Left renal cortex interstitium (tissue), 4 donors: ENCODE measurements around the gene KRT71. TPM values are rescaled to one million over a fixed set of nuclear protein-coding genes. Genes with fewer than 3 reads are reported as not detected.

Experiments
- DNase-seq, 4 donors: peaks; one replicate each; pipeline ENCODE4 v3.0.0-alpha.2; 2013; ENCODE audit warnings: low read depth in 4 of 4, low spot score in 2 of 4, missing footprints in 1 of 4
- polyA plus RNA-seq, 4 donors: library from polyadenylated mRNA; unstranded; fragments of 120-200 nt; gene quantifications; one replicate each; pipeline ENCODE4 v1.2.1, GENCODE V29; 2013; ENCODE audit not compliant: insufficient read length in 4 of 4

The KRT71 gene
- polyA plus RNA-seq, 4 donors, result not detected

DNA sequence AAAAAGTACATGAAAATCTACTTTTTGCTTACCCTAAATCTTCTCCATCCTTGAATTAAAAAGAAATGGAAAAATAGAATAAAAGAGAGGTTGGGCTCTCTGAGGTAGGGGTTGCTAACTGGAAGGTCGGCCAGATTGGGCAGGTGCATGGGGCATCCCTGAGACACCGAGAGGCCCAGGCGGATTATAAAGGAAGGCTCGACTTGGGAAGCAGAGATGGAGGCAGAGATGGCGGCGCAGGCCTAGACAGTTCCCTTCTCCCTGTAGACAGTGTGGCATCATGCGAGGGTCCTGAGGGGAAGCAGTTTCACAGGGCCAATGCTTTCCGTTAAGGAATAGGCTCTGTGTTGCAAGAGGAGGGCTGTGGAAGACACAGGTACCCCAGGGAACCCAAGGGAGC, 24.4 kb upstream of the KRT71 start:
- DNase-seq, result no peak

DNA sequence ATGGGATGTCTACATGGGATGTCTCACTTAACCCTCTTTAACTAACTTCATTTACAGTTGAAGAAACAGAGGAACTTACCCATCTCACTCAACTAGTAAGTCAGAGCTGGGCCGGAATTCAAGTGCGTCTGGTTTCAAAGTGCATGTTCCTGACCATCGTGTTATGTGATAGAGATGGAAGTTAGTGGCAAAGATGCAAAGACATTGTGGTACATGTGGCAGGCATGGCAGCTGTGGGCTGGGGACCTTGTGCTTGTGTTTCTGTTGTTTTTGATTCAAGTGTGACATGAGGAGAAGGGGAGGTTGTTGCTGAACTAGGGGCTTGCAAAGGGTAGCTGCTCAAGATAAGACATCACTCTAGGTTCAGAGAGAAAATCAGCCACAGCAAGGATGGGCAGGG, 23.0 kb upstream of the KRT71 start:
- DNase-seq, result no peak

DNA sequence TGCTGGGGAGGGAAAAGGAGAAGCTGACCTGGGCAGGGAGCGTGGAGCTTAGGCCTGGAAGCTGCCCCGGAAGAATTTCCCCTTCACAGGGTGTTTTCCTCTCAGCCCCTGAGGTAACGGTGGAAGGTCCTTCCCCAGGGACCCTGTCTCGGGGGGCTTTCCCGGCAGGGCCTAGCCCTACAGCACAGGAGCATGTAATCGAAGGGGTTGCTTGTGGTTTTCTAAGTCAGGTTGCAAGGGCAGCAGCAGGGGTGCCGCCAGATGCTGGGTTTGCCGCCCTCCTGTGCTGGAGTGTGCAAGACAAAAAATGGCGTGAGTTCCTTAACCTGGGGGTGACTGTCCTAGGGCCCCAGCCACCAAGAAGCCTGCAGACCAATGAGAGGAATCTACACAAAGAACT, 22.3 kb upstream of the KRT71 start:
- DNase-seq, result no peak

DNA sequence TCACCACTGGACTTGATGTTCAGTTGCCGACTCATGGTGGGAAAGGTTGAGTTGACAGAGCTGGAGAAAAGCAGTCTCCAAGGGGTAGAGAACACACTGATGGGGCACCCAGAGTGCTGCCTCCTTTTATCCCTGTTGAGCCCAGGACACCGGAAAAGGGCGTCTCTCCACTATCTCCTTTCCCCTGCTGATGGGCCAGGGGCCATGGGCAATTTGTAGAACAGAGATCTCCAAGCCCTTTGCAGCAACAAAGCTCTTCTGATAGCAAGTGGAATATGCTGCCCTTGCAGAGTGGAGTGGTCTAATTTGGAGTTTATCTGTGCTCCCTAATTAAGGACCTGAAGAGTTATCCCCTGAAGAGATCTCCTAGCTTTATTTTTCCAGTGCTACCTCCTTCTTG, 20.8 kb upstream of the KRT71 start, which contains the start of gene KRT74:
Gene KRT74 (minus strand): TSS at position 101 of the 400 bp plus-strand sequence. CDS start 66 bp downstream, at position 35.
- no peak for DNase-seq

DNA sequence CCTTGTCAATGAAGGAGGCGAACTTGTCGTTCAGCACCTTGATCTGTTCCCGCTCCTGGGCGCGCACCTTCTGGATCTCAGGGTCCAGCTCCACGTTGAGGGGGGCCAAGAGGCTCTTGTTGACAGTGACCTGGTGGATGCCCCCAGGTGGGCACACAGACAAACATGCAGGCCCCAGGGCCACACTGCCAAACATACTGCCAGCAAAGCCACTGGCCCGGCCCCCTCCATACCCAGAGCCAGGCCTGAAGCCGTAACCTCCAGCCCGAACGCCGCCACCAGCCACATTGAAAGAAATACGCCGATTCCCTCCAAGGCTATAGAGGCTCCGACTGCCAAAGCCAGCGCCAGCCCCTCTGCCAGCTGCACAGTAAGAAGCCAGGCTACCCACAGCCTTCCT, 20.4 kb upstream of the KRT71 start:
- DNase-seq, result no peak

DNA sequence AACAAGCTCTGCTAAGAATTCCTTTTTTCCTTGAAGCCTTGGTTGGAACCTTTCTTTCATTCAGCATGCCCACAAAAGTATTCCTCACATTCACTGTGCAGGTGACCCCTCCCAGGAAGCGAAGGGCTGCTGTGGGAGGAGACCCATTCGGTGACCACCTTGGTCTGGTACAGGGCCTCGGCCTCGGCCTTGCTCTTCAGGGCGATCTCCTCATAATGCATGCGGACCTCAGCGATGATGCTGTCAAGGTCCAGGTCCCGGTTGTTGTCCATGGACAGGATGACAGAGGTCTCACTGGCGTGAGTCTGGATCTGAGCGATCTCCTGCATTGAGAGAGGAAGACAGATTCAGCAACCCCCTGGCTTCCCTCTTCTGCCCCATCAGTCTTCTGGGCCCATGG, 17.6 kb upstream of the KRT71 start:
- DNase-seq, result no peak

DNA sequence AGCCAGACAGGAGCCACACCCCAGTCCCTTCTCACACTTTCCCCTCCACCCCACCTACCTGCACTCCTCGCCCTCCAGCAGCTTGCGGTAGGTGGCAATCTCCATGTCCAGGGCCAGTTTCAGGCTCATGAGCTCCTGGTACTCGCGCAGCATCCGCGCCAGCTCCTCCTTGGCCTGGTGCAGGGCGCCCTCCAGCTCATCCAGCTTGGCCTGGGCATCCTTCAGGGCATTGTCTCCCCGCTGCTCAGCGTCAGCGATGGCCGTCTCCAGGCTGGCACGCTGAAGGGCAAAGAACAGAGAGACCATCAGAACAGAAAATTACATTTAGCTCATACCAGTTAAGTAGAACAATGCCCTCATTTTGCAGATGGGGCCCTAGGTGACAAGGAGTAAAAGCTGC, 15.2 kb upstream of the KRT71 start:
- no peak for DNase-seq

DNA sequence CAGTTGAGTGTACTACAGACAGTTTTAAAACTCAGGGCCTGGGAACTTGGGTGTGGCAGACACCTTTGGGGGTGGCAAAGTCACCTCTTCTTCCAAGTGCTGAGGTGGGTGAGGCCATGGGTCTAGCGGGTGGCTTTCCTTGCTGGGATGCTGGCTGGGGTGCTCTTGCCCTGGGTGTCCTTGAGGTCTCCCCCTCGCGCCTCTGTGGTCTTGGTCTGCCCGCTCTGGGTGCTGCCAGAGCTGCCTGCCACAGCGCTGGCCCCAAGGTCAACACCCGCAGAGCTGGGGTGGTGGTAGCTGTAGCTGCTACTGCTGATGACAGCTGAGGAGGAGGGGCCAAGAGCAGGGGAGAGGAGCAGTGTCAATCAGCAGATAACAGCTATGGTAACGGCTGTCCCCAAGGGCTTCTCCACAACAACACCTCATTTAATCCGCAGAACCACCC, 13.9 kb upstream of the KRT71 start:
- no peak for DNase-seq

DNA sequence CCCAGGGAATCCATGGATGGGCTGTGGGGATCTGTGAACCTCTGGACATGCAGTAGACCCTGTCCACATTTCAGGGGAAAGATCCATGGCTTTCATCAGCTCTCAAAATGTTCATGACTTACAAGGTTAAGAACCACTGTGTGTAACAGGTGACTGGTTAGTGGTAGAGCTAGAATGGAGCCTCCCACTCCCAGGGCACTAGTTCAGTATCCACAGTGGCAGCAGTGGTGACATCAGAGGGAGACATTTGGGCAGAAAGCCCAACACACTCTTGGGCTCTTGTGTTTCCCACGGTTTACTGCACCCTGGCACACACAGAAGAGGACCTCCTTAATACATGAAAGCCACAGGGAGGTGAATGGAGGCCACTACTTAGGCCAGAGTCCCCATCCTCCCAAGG, 11.6 kb upstream of the KRT71 start:
- DNase-seq, result no peak

DNA sequence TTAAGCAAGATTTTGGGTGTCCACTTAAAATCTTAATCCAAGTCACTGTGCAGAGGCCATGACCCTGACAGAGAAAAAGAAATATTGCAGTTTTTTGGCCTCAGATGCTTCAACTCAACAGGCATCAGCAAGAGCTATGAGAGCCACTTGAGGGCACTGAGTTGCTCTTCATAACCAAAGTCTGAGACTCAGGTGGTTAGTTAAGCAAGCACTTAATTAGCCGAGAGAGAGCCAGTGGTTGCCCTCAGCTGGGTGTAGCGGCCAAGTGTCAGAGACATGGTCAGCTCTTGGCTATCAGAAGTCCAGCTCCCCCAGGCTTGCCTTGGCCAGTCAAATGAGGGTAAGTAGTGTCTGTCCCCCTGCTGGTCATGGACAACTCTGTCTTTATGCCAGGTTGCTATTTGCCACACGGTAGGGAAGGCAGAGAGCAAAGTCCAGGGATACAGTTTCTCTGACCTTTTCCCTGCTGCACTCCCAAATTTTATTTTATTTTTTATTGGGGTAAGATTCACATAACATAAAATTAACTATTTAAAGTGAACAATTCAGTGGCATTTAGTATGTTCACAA, 9.0 kb upstream of the KRT71 start:
- DNase-seq, result no peak

DNA sequence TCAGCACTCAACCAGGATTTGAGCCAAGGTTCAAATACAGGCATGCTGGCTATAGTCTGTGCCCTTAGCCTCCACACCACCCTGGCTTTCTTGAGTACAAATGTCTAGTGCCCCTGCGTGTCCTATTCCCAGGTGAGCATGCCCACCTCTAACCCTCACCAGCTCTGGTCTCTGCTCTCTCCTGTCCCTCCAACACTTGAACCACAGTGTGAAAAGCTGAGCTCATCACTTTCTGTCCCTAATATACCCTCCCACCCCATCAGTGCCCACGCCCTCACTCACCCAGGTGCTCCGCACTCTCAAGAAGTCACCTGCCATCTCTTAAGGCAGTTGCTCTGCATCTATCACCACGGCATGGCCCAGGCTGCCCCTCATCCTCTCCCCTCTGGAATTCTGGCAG, 7.0 kb upstream of the KRT71 start:
- no peak for DNase-seq

DNA sequence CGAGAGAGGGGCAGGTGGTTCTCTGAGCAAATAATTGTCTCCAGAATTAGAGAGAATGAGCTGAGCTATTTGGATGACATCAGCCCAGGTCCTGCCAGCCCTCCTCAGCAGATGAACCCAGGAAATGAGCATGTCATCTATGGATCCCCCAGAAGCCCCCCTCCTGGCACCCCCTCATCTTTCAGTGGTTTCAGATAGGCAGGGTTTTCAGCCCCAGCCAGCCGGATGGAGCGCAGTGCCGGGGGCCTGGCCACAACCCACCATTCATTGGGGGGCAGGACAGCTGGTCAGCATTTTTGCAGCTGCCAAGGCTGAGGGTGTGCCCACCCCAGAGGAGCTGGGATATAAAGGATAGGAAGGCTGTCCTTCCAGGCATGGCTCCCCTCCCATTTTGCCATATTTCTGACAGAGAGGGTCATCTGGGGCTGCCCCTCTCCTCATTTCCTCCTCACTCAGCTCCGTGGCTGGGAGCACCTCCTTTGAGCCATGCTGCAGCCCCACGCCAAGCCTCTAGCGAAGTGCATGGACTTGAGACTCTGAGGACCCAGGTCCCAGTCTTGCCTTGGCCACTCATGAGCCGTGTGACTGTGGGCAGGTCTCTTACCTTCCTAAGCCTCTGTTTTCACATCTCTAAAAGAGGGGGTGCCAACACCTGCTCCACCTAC, 6.0 kb upstream of the KRT71 start:
- no peak for DNase-seq

DNA sequence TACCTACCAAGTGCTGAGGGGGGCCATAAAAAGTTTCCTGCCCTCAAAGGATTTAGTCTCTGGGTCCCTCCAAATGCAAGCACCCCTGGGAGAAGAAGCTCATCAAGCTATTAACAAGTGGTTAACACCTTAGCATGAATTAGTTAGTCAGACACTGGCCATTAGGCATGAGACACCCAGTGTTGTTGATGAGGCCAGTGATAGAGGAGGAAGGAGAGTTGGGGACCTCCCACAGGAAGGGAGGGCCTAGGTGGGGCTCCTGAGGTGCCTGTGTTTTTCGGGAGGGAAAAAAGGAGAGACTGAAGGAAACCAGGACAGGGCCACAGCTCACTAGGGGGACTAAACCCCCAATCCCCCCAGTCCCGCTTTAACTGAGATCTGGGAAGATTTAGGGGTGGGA, 4.5 kb upstream of the KRT71 start:
- DNase-seq, result no peak

DNA sequence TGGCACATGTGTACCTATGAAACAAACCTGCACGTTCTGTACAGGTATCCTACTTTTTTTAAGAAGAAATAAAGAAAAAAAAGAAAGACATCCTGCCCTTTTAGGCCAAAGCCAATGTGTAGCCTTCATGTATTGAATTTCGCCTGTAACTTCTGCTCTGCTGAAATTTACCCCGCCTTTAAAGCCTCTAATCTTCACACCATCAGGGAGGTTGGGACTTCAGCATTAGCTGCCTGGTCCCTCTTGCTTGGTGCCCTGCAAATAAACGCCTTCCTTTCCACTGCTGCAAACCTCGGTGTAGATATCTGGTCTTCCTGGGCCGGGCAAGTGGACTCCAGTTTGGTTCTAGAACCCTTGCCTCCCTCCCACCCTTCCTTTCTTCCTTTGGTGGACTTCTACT, 2.6 kb upstream of the KRT71 start:
- DNase-seq, result no peak

DNA sequence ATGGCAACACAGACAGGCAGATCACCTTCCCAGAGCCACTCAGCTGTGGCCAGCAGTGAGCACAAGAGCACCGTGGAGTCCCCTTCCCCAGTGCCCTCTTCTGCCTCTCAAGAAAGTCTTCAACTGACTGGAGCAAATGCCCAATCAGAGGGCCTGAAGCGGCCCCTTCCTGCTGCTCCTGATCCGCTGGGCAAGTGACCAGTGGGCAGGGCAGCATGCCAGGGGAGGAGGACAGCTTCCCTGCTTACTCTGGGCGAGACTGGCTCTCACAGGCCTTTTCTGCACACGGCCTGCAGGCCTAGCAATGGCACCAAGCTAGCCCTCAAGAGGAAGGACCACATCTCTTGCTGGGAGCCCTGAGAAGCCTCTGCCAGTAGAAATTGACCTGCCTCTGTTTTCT, 890 bp downstream of the KRT71 start:
- no peak for DNase-seq

DNA sequence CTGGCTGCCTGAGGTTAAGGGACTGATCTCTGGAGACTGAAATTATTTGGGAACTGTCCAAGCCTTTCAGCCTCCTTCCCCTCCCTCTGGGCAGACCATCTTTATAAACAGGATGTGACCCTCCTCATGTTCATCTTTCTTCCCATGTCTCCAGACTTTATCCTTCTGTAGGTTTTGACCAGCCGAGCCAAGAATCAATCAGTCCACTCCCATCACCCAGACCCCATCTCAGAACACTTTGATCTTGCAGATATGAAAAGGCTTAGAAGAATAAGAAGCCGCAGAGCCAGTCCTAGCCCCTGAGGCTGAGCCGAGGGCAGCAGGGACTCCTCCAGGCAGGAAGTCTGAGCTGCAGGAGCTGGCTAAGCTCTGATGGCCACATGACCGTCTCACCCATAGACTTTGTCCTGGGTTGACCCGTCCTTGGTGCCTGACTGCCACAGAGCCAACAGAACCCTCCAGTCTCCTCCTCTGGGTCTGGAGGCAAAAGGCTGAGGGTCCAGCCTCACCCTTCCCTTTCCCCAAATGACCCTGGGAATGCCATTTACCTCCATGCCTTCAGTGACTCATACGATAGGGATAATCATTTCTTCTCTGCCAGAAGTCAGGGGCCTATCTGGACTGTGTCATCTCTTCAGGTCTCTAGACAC, 1.6 kb downstream of the KRT71 start:
- no peak for DNase-seq

DNA sequence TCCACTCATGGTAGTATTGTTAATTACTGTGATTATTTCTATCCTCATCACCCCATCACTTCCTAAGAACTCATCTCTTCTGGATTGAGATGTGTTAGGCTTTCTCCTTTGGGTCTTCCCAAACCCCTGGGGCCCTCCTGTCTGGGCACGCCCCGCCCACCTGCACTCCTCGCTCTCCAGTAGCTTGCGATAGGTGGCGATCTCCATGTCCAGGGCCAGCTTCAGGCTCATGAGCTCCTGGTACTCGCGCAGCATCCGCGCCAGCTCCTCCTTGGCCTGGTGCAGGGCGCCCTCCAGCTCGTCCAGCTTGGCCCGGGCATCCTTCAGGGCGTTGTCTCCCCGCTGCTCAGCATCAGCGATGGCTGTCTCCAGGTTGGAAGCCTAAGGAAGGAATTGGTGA, 6.8 kb downstream of the KRT71 start:
- no peak for DNase-seq

DNA sequence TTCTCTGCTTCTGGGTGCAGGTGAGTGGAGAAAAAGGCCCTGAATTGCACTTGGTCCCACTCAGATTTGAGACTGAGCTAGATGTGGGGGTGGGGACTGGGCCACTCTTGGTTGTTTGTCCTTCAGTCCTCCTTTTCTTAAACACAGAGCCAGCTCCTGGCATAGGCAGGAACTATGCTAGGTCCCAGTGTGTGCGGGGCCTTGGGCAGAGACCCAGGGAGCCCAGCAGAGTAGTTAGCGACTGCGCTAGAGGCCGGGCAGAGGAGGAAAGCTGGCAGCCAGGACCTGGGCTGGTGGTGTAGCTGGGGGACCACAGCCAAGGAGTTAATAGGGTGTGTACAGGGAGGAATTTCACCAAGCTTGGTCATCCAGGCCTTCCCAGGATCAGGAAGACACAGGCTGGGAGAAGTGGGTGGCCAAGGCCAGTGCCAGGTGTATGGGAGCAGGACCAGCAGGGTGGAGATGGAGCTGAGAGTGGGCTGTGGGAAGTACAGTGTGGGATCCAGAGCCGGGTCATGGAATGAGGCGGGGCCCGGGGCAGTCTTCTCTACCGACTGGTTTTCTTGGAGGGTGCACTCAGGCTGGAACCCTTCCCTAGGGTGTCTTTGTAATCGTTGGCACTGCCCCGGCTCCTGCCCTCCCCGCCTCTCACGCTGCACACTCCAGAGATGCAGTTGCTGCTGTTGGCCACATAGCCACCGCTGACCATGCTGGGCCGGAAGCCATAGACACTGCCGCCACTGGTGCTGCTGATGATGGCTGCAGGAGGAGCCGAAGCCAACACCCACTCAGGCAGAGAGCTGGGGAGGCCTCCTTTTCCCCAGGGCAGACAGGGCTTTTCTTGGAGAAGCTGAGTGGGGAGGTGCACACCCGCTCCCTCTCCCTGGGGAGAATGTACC, 8.7 kb downstream of the KRT71 start:
- no peak for DNase-seq

DNA sequence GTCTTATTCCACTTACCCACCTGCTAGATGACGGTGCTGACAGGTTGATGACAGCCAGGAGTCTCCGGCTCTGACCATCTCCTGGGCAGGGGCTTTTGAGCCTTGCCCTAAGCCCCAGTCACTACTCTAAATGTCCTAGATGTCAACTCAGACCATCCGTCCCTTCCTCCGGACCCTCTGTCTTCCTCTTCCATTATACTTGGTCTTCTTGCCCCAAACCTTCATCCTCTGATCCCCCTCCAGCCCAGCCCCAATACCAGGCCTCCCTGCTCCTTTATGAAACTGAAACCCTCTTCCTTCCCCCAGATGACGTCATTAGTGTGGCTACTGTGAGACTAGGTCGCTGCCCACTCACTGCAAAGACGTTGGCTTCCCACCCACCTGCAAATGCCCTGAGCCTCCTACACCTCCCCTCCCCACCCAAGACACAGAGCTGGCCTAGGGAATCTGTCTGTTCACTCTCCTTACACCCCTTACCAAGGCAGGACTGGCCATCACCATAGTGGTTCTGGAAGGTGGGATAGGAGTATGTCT, 10.1 kb downstream of the KRT71 start:
- DNase-seq, result no peak

DNA sequence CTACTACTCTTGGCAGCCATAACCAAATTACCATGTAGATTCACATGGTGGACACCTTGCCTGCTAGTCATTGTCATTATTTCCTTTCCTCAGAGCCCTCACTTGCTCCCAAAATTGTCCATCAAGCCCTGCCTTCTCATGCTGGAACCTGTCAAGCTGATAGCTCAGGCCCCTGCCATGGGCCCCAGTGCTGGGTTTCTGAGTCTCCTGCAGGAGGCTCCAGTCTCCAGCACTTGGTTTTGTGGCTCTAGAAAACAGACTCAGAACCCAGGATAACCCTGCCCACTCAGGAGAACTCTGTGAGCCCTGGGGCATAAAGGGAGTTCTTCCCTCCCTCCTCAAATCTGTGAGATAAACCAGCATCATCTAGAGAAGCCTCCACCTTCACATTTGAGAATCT, 10.8 kb downstream of the KRT71 start:
- no peak for DNase-seq

DNA sequence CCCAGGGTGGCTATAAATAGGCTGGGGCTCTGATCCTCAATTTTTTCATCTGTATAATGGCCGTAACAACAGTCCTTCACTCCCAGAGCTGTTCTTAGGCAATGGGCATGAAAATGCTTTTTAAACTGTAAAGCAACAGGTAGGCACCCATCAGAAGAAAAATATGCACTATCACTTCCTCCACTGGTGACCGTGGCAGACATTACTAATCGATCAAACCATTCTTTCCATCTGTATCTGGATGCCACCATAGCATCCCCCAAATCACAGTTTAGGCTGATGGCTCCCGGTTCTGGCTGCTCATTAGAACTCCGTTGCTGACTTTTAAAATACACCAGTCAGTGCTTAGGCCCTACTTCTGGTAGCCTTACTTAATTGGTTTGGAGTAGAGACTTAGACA, 11.2 kb downstream of the KRT71 start:
- no peak for DNase-seq
